GM23248 (cell line): ENCODE data around the gene NDUFV2. TPM values are rescaled to one million over a fixed set of nuclear protein-coding genes. Genes with fewer than 3 reads are reported as not detected.

Source experiments
- DNase-seq: peaks from one replicate; pipeline ENCODE4 v3.0.0-alpha.2; 2015
- H2AFZ ChIP-seq: fragments of 200-600 bp; sonication (generic); 2 replicates; pipeline ENCODE4 v1.6.1; 2016; ENCODE audit warnings: antibody characterized with exemption
- H3F3A ChIP-seq: fragments of 200-600 bp; sonication (generic); 2 replicates; pipeline ENCODE4 v1.6.1; 2016; ENCODE audit warnings: mild to moderate bottlenecking, antibody characterized with exemption, mixed run types; ENCODE audit not compliant: insufficient read depth
- H3K27ac ChIP-seq: fragments of 200-600 bp; sonication (generic); 2 replicates; pipeline ENCODE4 v1.5.1; 2016; ENCODE audit warnings: mild to moderate bottlenecking
- H3K27me3 ChIP-seq: fragments of 200-600 bp; sonication (generic); replicated peaks from 2 replicates; pipeline ENCODE4 v1.6.1; 2016; ENCODE audit warnings: mild to moderate bottlenecking; ENCODE audit not compliant: insufficient read depth
- H3K36me3 ChIP-seq: fragments of 200-600 bp; sonication (generic); 2 replicates; pipeline ENCODE4 v1.6.1; 2016; ENCODE audit warnings: low read depth, mild to moderate bottlenecking
- H3K4me1 ChIP-seq: fragments of 200-600 bp; sonication (generic); 2 replicates; pipeline ENCODE4 v1.6.1; 2016; ENCODE audit warnings: mild to moderate bottlenecking; ENCODE audit not compliant: insufficient read depth
- H3K4me2 ChIP-seq: fragments of 200-600 bp; sonication (generic); one replicate; pipeline ENCODE4 v1.6.1; 2016; ENCODE audit warnings: mild to moderate bottlenecking; ENCODE audit not compliant: unreplicated experiment
- H3K4me3 ChIP-seq: fragments of 200-600 bp; sonication (generic); 2 replicates; pipeline ENCODE4 v1.5.1; 2016; ENCODE audit warnings: mild to moderate bottlenecking
- H3K79me2 ChIP-seq: fragments of 200-600 bp; sonication (generic); 2 replicates; pipeline ENCODE4 v1.6.1; 2016; ENCODE audit warnings: mild to moderate bottlenecking; ENCODE audit not compliant: insufficient read depth
- H3K9ac ChIP-seq: fragments of 200-600 bp; sonication (generic); 2 replicates; pipeline ENCODE4 v1.6.1; 2016; ENCODE audit warnings: mild to moderate bottlenecking
- H3K9me2 ChIP-seq: fragments of 200-600 bp; sonication (generic); 2 replicates; pipeline ENCODE4 v1.6.1; 2016; ENCODE audit warnings: mixed run types, mild to moderate bottlenecking, moderate library complexity; ENCODE audit not compliant: insufficient read depth
- H3K9me3 ChIP-seq: fragments of 200-600 bp; sonication (generic); one replicate; pipeline ENCODE4 v1.6.1; 2017; ENCODE audit warnings: low read depth
- H4K20me1 ChIP-seq: fragments of 200-600 bp; sonication (generic); 2 replicates; pipeline ENCODE4 v1.6.0; 2016; ENCODE audit not compliant: insufficient read depth
- EZH2 ChIP-seq: fragments of 200-600 bp; sonication (generic); IDR thresholded peaks from 2 replicates; pipeline ENCODE4 v1.6.1; 2018; ENCODE audit warnings: antibody characterized with exemption, mild to moderate bottlenecking; ENCODE audit not compliant: insufficient read depth, poor library complexity, severe bottlenecking
- EZH2phosphoT487 ChIP-seq: fragments of 200-600 bp; sonication (generic); IDR thresholded peaks from 2 replicates; pipeline ENCODE4 v1.6.1; 2018; ENCODE audit warnings: antibody characterized with exemption, moderate library complexity, mild to moderate bottlenecking, low read depth; ENCODE audit not compliant: insufficient read depth
- WGBS, 2 experiments: methylation state at CpG; one replicate each; pipeline ENCODE4 v1.1.6; 2015 to 2017; ENCODE audit warnings: low lambda C conversion rate in 2 of 2, low coverage in 1 of 2; ENCODE audit errors: missing lambda C conversion rate in 2 of 2; 5-methylcytosine and 5-hydroxymethylcytosine counted together
- in situ Hi-C: fragments of 300-500 bp; cut with MboI; formaldehyde crosslinking; loops from 2 replicates; pipeline ENCODE4 v1.15.0; 2020
- polyA plus RNA-seq: library from polyadenylated mRNA; unstranded; fragments of >200 nt; fragmentation: Nextera tagmentation; extraction: Ambion mirVana; gene quantifications from 2 replicates; pipeline ENCODE4 v1.2.1, GENCODE V29; 2016
- total RNA-seq: library from RNA; depleted of rRNA; stranded (reverse); fragments of >200 nt; shearing (Covaris generic); gene quantifications from 2 replicates; pipeline ENCODE4 v1.2.3, GENCODE V29; 2014

The NDUFV2 gene
- total and polyA plus RNA-seq, 2 experiments from 2014 or later, result 80.7 to 208 TPM

GRCh38 chr18:9140381-9140780 is 37.9 kb downstream of the NDUFV2 start:
- H3K4me2 ChIP-seq, result peak overlapping the region; percentile 98

GRCh38 chr18:9140984-9141383 is 38.5 kb downstream of the NDUFV2 start:
- H3K36me3 ChIP-seq, result no peaks in the 10 kb centered on the region
- H2AFZ ChIP-seq, result no peak overlapping the region
- peak overlapping the region; percentile 83 for H3K4me3 ChIP-seq
- H3K27me3 ChIP-seq, result no peaks in the 10 kb centered on the region
- H3K79me2 ChIP-seq, result peaks cover 83% of the 10 kb centered on the region
- H3K27ac ChIP-seq, result peak overlapping the region; percentile 98
- no peak for DNase-seq
- H3K4me2 ChIP-seq, result peak overlapping the region; percentile 98
- peaks cover 42% of the 10 kb centered on the region for H3K4me1 ChIP-seq
- TF ChIP-seq EZH2, result no peak
- no peak for TF ChIP-seq EZH2phosphoT487
- 92 to 99% methylated on average over 2 of the region's 2 CpGs for WGBS, 2 experiments
- H3K9me2 ChIP-seq, result no peaks in the 10 kb centered on the region
- peak overlapping the region; percentile 95 for H3K9ac ChIP-seq
- in situ Hi-C loops, result no loop called here
- no peaks in the 10 kb centered on the region for H4K20me1 ChIP-seq
- peaks cover 24% of the 10 kb centered on the region for H3F3A ChIP-seq
- H3K9me3 ChIP-seq, result no peaks in the 10 kb centered on the region

More at GRCh38 chr18:9140381-9140780, 37.9 kb downstream of the NDUFV2 start:
- Histone ChIP-seq H3K27ac (peak overlapping the region; percentile 98), H3K9me3 (no peaks in the 10 kb centered on the region), H3K4me1 (peaks cover 37% of the 10 kb centered on the region), H3K9ac (peak overlapping the region; percentile 95), H3K27me3 (no peaks in the 10 kb centered on the region), H3F3A (peaks cover 29% of the 10 kb centered on the region), H3K79me2 (peaks cover 77% of the 10 kb centered on the region), H3K9me2 (no peaks in the 10 kb centered on the region), H3K4me3 (peak overlapping the region; percentile 83), H2AFZ (no peak overlapping the region), H3K36me3 (0 out of 2 replicates have a peak, but pooled peaks cover 1% of the 10 kb centered on the region), H4K20me1 (no peaks in the 10 kb centered on the region)
- no peak for TF ChIP-seq EZH2
- no peak for TF ChIP-seq EZH2phosphoT487
- WGBS, 2 experiments, result 50 to 52% methylated on average over 2 of the region's 2 CpGs
- DNase-seq, result peak; percentile 18
- in situ Hi-C loops, result no loop called here

- H3K4me2 ChIP-seq, result no peak overlapping the region
- H3K9me3 ChIP-seq, result no peaks in the 10 kb centered on the region
- no peaks in the 10 kb centered on the region for H3K9me2 ChIP-seq
- no peak for DNase-seq
- no peak overlapping the region for H3K27ac ChIP-seq
- no peak overlapping the region for H2AFZ ChIP-seq
- 0 out of 2 replicates have a peak overlapping the region, but pooled peaks have one; percentile 7 for H3K9ac ChIP-seq
- in situ Hi-C loops, result no loop called here
- no peak for TF ChIP-seq EZH2
- no peak for TF ChIP-seq EZH2phosphoT487
- no peaks in the 10 kb centered on the region for H3K36me3 ChIP-seq
- WGBS, 2 experiments, result 67 to 77% methylated on average over 1 of the region's 1 CpG
- no peaks in the 10 kb centered on the region for H3K27me3 ChIP-seq
- H3K4me1 ChIP-seq, result peaks cover 39% of the 10 kb centered on the region
- peaks cover 8% of the 10 kb centered on the region; the same call in 1 of the 2 replicates for H3F3A ChIP-seq
- H4K20me1 ChIP-seq, result peaks cover 10% of the 10 kb centered on the region; the same call in 1 of the 2 replicates
- no peak overlapping the region for H3K4me3 ChIP-seq
- H3K79me2 ChIP-seq, result peaks cover 100% of the 10 kb centered on the region
Observed at GRCh38 chr18:9146224-9146623, 43.7 kb downstream of the NDUFV2 start.

DNA sequence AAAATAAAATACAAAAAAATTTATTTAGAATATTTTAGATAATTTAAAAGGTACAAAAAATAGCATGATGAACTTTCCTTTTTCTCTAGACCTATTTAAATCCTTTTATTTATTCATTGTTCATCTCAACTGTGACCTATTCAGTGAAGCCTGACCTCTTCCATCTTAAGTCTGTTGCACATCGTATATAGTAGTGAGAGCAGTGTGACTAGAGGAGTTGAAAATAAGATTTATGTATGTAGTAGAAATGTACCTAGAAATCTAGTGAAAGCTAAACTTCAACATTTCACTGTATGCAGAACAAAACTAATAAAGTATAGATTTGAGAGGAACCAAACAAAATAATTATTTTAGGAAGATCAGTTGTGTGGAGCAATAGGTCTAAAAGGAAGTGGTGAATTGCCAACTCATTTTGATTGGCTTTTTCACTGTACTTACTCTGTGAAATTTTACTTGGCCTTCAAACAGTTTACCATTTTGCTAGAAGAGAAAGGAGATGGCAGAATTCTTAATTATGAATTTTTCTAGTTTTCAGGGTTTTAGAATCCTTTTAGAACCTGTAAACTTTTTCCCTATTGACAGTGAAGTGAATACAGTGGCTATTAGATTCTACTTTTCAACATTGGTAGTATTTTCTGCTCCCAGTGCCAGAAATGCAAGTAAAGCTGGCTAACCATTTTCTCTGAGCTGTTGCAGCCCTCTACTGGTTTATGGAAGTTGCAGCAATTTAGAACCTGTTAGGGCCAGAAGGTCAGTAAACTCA is 45.1 kb downstream of the NDUFV2 start:
- Histone ChIP-seq H3K27me3 (no peaks in the 10 kb centered on the region), H3K4me2 (peak overlapping the region; percentile 67), H2AFZ (0 out of 2 replicates have a peak overlapping the region, but pooled peaks have one; percentile 2), H3K36me3 (no peaks in the 10 kb centered on the region), H3K9ac (peak overlapping the region; percentile 47; the same call in 1 of the 2 replicates), H3K4me3 (peak overlapping the region; percentile 14; the same call in 1 of the 2 replicates), H3K27ac (peak overlapping the region; percentile 48), H3K79me2 (peaks cover 100% of the 10 kb centered on the region), H4K20me1 (peaks cover 14% of the 10 kb centered on the region; the same call in 1 of the 2 replicates), H3K9me3 (no peaks in the 10 kb centered on the region), H3K9me2 (no peaks in the 10 kb centered on the region), H3K4me1 (peaks cover 26% of the 10 kb centered on the region; the same call in 1 of the 2 replicates), H3F3A (peaks cover 8% of the 10 kb centered on the region; the same call in 1 of the 2 replicates)
- peak; percentile 87 for DNase-seq
- WGBS, 2 experiments, result 11 to 29% methylated on average over 1 of the region's 1 CpG
- TF ChIP-seq EZH2, result no peak
- no peak for TF ChIP-seq EZH2phosphoT487
- in situ Hi-C loops, result no loop called here
